Activated CD4-positive, alpha-beta T cell treated with anti-CD3 and anti-CD28 coated beads for 48 hours (primary cell): ENCODE results near the gene PRR14.

Source experiments
- DNase-seq: peaks from one replicate; pipeline ENCODE4 v3.0.0-alpha.2; 2020

The PRR14 gene

GRCh38 chr16:30660424-30661261, 9.9 kb downstream of the PRR14 start:
- peak; percentile 87 for DNase-seq

- no peak for DNase-seq
Measured at GRCh38 chr16:30662449-30662848, 11.7 kb downstream of the PRR14 start.

GRCh38 chr16:30663038-30663437, 12.3 kb downstream of the PRR14 start:
- DNase-seq: no peak

GRCh38 chr16:30663820-30664219, 13.1 kb downstream of the PRR14 start:
- no peak for DNase-seq

- no peak for DNase-seq
Measured at GRCh38 chr16:30664616-30665109, 13.9 kb downstream of the PRR14 start.

- no peak for DNase-seq
Measured at GRCh38 chr16:30665155-30665829, 14.5 kb downstream of the PRR14 start.

- DNase-seq: no peak
Measured at GRCh38 chr16:30665830-30666190, 15.1 kb downstream of the PRR14 start.

- no peak for DNase-seq
Measured at GRCh38 chr16:30666681-30667080, 15.9 kb downstream of the PRR14 start.

GRCh38 chr16:30667361-30667905, 16.7 kb downstream of the PRR14 start:
- no peak for DNase-seq

GRCh38 chr16:30668393-30668792, 17.6 kb downstream of the PRR14 start:
- no peak for DNase-seq

- DNase-seq: no peak
Measured at GRCh38 chr16:30669026-30669902, 18.5 kb downstream of the PRR14 start.

- no peak for DNase-seq
Measured at GRCh38 chr16:30669903-30670824, 19.4 kb downstream of the PRR14 start.

- no peak for DNase-seq
Measured at GRCh38 chr16:30675143-30675542, 24.4 kb downstream of the PRR14 start.

- no peak for DNase-seq
Measured at GRCh38 chr16:30677931-30678585, 27.3 kb downstream of the PRR14 start.

GRCh38 chr16:30678586-30678970, 27.8 kb downstream of the PRR14 start:
- no peak for DNase-seq

GRCh38 chr16:30680326-30680725, 29.6 kb downstream of the PRR14 start:
- no peak for DNase-seq

GRCh38 chr16:30688701-30689100, 37.9 kb downstream of the PRR14 start:
- DNase-seq: no peak

GRCh38 chr16:30691907-30692306, 41.1 kb downstream of the PRR14 start:
- DNase-seq: no peak

- DNase-seq: no peak
Measured at GRCh38 chr16:30692396-30693064, 41.8 kb downstream of the PRR14 start.

- no peak for DNase-seq
Measured at GRCh38 chr16:30694926-30695693, 44.4 kb downstream of the PRR14 start.
